Liver (tissue), 3 donors: ENCODE results near the gene CLBA1.

Source experiments
- CTCF ChIP-seq: fragments of 150-350 bp; IDR thresholded peaks from 2 replicates; pipeline ENCODE4 v1.5.1; 2017; ENCODE audit warnings: improper control_type of control experiment, low read depth, low read length; ENCODE audit not compliant: missing input control
- GABPA ChIP-seq, 2 donors: IDR thresholded peaks in 1 of 2; conservative IDR thresholded peaks in 1 of 2; 2 replicates each; pipeline ENCODE4 v1.6.1; 2016; ENCODE audit warnings: antibody characterized with exemption in 2 of 2, mild to moderate bottlenecking in 1 of 2, moderate library complexity in 1 of 2
- HNF4A ChIP-seq, 2 donors: conservative IDR thresholded peaks; 2 replicates each; pipeline ENCODE4 v1.6.1; 2016; ENCODE audit warnings: antibody characterized with exemption in 2 of 2, mild to moderate bottlenecking in 2 of 2
- HNF4G ChIP-seq: IDR thresholded peaks from 2 replicates; pipeline ENCODE4 v1.6.1; 2016; ENCODE audit warnings: antibody characterized with exemption
- JUND ChIP-seq, 2 donors: IDR thresholded peaks; 2 replicates each; pipeline ENCODE4 v1.6.1; 2016; ENCODE audit warnings: antibody characterized with exemption in 2 of 2
- RAD21 ChIP-seq, 2 donors: IDR thresholded peaks; 2 replicates each; pipeline ENCODE4 v1.6.1; 2016; ENCODE audit warnings: antibody characterized with exemption in 2 of 2, mild to moderate bottlenecking in 2 of 2
- RXRA ChIP-seq, 2 donors: IDR thresholded peaks; 2 replicates each; pipeline ENCODE4 v1.6.1; 2017 to 2018; ENCODE audit warnings: antibody characterized with exemption in 2 of 2, mild to moderate bottlenecking in 1 of 2
- SP1 ChIP-seq: IDR thresholded peaks from 2 replicates; pipeline ENCODE4 v1.6.1; 2018; ENCODE audit warnings: antibody characterized with exemption, mild to moderate bottlenecking
- TAF1 ChIP-seq: conservative IDR thresholded peaks from 2 replicates; pipeline ENCODE4 v1.6.1; 2016; ENCODE audit warnings: antibody characterized with exemption, mild to moderate bottlenecking
- YY1 ChIP-seq: IDR thresholded peaks from 2 replicates; pipeline ENCODE4 v1.6.1; 2016; ENCODE audit warnings: antibody characterized with exemption, mild to moderate bottlenecking
- TF ChIP-seq, protein P1 (sequence below): IDR thresholded peaks from 2 replicates; pipeline ENCODE4 v1.6.1; 2016; ENCODE audit warnings: antibody characterized with exemption, mild to moderate bottlenecking
- TF ChIP-seq, protein P2 (sequence below): IDR thresholded peaks from 2 replicates; pipeline ENCODE4 v1.6.1; 2016; ENCODE audit warnings: antibody characterized with exemption
- donor health status: healthy.
- donor health status: healthy.

GRCh38 chr14:104940526-104941150 is 45.0 kb upstream of the CLBA1 start:
- TF ChIP-seq CTCF, result peak; percentile 9
- TF ChIP-seq HNF4A (conservative IDR thresholded peaks at IDR 0.05), result no peak
- TF ChIP-seq RAD21 (IDR thresholded peaks at IDR 0.05), result no peak
- no peak for TF ChIP-seq GABPA (IDR thresholded peaks at IDR 0.05 in 1 of 2, conservative IDR thresholded peaks at IDR 0.05 in 1 of 2)
- TF ChIP-seq RXRA (IDR thresholded peaks at IDR 0.05), result no peak
- TF ChIP-seq, protein P1, sequence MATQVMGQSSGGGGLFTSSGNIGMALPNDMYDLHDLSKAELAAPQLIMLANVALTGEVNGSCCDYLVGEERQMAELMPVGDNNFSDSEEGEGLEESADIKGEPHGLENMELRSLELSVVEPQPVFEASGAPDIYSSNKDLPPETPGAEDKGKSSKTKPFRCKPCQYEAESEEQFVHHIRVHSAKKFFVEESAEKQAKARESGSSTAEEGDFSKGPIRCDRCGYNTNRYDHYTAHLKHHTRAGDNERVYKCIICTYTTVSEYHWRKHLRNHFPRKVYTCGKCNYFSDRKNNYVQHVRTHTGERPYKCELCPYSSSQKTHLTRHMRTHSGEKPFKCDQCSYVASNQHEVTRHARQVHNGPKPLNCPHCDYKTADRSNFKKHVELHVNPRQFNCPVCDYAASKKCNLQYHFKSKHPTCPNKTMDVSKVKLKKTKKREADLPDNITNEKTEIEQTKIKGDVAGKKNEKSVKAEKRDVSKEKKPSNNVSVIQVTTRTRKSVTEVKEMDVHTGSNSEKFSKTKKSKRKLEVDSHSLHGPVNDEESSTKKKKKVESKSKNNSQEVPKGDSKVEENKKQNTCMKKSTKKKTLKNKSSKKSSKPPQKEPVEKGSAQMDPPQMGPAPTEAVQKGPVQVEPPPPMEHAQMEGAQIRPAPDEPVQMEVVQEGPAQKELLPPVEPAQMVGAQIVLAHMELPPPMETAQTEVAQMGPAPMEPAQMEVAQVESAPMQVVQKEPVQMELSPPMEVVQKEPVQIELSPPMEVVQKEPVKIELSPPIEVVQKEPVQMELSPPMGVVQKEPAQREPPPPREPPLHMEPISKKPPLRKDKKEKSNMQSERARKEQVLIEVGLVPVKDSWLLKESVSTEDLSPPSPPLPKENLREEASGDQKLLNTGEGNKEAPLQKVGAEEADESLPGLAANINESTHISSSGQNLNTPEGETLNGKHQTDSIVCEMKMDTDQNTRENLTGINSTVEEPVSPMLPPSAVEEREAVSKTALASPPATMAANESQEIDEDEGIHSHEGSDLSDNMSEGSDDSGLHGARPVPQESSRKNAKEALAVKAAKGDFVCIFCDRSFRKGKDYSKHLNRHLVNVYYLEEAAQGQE, result no peak
- no peak for TF ChIP-seq JUND (IDR thresholded peaks at IDR 0.05)
- TF ChIP-seq, protein P2, sequence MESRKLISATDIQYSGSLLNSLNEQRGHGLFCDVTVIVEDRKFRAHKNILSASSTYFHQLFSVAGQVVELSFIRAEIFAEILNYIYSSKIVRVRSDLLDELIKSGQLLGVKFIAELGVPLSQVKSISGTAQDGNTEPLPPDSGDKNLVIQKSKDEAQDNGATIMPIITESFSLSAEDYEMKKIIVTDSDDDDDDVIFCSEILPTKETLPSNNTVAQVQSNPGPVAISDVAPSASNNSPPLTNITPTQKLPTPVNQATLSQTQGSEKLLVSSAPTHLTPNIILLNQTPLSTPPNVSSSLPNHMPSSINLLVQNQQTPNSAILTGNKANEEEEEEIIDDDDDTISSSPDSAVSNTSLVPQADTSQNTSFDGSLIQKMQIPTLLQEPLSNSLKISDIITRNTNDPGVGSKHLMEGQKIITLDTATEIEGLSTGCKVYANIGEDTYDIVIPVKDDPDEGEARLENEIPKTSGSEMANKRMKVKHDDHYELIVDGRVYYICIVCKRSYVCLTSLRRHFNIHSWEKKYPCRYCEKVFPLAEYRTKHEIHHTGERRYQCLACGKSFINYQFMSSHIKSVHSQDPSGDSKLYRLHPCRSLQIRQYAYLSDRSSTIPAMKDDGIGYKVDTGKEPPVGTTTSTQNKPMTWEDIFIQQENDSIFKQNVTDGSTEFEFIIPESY, result no peak
- no peak for TF ChIP-seq TAF1
- TF ChIP-seq HNF4G, result no peak
- no peak for TF ChIP-seq YY1
- TF ChIP-seq SP1, result no peak
